Ascending aorta (tissue), 2 donors: Measurements from ENCODE around the gene NOVA1. TPM values are rescaled to one million over a fixed set of nuclear protein-coding genes. Genes with fewer than 3 reads are reported as not detected.

ENCODE experiments used
- DNase-seq, 2 donors: peaks; one replicate each; pipeline ENCODE4 v3.0.0-alpha.2; 2019; ENCODE audit warnings: low spot score in 2 of 2
- H3K27ac ChIP-seq, 2 donors: fragments of 200-600 bp; sonication (generic); one replicate each; pipeline ENCODE4 v1.5.1; 2016 to 2017; ENCODE audit warnings: mild to moderate bottlenecking in 1 of 2
- H3K27me3 ChIP-seq: fragments of 200-600 bp; sonication (generic); one replicate; pipeline ENCODE4 v1.5.1; 2017
- H3K36me3 ChIP-seq, 2 donors: fragments of 200-600 bp; sonication (generic); one replicate each; pipeline ENCODE4 v1.5.1; 2016
- H3K4me1 ChIP-seq, 2 donors: fragments of 200-600 bp; sonication (generic); one replicate each; pipeline ENCODE4 v1.5.1; 2016 to 2017; ENCODE audit warnings: mild to moderate bottlenecking in 1 of 2
- H3K4me3 ChIP-seq, 2 donors: fragments of 200-600 bp; sonication (generic); one replicate each; pipeline ENCODE4 v1.5.1; 2016 to 2017; ENCODE audit warnings: mild to moderate bottlenecking in 1 of 2
- H3K9me3 ChIP-seq, 2 donors: fragments of 200-600 bp; sonication (generic); one replicate each; pipeline ENCODE4 v1.5.1; 2016
- intact Hi-C: fragments of 100-400 bp; cut with DNase I; formaldehyde crosslinking; loops from one replicate; pipeline ENCODE4 v1.15.1; 2023
- total RNA-seq: library from RNA; depleted of rRNA; stranded (reverse); fragments of >200 nt; gene quantifications from one replicate; pipeline ENCODE4 v1.1.0, GENCODE V29; 2016
- TF ChIP-seq, protein P1 (sequence below), 3 experiments: fragments of 200-600 bp in 2 of 3; fragments of 450-650 bp in 1 of 3; sonication (generic) in 2 of 3; IDR thresholded peaks; one replicate each; pipeline ENCODE4 v1.5.1; 2016 to 2019; ENCODE audit warnings: antibody characterized with exemption in 3 of 3, mild to moderate bottlenecking in 1 of 3, moderate library complexity in 1 of 3

Gene NOVA1
- total RNA-seq, 1 donor from 2014 or later = 11.1 TPM

DNA sequence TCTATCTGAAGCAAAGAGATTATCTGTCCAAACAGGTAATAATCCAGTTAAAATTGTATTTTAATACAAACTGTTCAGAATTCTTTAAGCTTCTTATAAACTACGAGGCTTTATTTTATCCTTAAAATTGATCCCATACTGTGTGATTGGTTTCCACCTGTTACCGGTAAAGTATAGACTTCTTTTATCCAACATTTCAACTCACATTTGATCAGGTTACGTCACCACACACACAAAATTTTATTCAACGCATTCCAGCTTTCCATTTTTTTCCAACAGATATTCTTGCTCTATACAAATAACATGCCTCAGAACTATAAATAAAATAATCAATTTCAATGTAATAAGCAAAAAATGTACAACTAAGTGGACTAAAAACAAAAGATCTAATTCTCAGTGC lies 4.5 kb downstream of the NOVA1 start:
- H3K27ac ChIP-seq = no peak overlapping the region
- no peaks in the 10 kb centered on the region for H3K36me3 ChIP-seq
- TF ChIP-seq, protein P1, sequence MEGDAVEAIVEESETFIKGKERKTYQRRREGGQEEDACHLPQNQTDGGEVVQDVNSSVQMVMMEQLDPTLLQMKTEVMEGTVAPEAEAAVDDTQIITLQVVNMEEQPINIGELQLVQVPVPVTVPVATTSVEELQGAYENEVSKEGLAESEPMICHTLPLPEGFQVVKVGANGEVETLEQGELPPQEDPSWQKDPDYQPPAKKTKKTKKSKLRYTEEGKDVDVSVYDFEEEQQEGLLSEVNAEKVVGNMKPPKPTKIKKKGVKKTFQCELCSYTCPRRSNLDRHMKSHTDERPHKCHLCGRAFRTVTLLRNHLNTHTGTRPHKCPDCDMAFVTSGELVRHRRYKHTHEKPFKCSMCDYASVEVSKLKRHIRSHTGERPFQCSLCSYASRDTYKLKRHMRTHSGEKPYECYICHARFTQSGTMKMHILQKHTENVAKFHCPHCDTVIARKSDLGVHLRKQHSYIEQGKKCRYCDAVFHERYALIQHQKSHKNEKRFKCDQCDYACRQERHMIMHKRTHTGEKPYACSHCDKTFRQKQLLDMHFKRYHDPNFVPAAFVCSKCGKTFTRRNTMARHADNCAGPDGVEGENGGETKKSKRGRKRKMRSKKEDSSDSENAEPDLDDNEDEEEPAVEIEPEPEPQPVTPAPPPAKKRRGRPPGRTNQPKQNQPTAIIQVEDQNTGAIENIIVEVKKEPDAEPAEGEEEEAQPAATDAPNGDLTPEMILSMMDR (IDR thresholded peaks at IDR 0.05) = no peak
- no peaks in the 10 kb centered on the region for H3K9me3 ChIP-seq
- H3K27me3 ChIP-seq = no peaks in the 10 kb centered on the region
- H3K4me1 ChIP-seq = no peaks in the 10 kb centered on the region
- intact Hi-C loops = no loop called here
- DNase-seq = no peak
- no peak overlapping the region for H3K4me3 ChIP-seq

DNA sequence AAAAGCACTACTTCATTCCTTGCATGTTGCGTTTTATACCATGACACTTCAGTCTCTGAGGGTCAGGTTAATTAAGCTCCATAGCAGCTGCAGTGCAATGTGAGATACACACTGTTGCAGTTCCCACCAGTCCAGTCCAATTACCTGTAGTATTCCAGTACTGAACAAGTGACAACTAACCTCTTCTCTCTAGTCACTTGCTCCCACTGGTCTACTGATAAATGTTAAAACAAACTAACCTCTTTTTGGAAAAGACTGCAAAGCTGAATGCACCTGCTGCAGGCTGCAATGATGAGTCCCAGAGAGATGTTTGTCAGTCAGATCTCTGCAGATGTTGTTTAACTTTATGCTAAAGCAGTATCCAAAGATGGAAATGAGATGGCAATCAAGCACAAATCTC lies 7.9 kb downstream of the NOVA1 start:
- Histone ChIP-seq H3K4me1 (no peaks in the 10 kb centered on the region), H3K9me3 (no peaks in the 10 kb centered on the region), H3K4me3 (no peak overlapping the region), H3K27ac (no peak overlapping the region), H3K36me3 (no peaks in the 10 kb centered on the region), H3K27me3 (no peaks in the 10 kb centered on the region)
- no peak for DNase-seq
- intact Hi-C loops = no loop called here
- TF ChIP-seq, protein P1 (IDR thresholded peaks at IDR 0.05) = no peak

DNA sequence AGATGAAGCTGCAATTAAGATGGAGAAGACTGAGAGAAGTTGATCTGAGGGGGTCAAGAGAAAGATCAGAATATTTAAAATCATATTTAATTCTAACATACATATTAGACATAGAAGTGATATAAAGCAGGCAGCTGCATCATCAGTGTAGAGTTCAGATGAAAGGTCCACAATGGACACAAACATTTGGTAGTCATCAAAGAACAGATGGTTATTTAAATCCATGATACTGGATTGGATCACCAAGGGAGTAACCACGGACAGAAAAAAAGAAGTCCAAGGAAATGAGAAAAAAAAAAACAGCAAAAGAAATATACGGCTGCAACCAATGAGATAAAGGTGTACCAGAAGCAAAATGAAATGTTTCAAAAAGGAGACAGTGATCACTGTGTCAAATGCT lies 20.1 kb downstream of the NOVA1 start:
- Histone ChIP-seq H3K27me3 (no peaks in the 10 kb centered on the region), H3K4me1 (no peaks in the 10 kb centered on the region), H3K27ac (no peak overlapping the region), H3K4me3 (no peak overlapping the region), H3K36me3 (no peaks in the 10 kb centered on the region), H3K9me3 (no peaks in the 10 kb centered on the region)
- DNase-seq = no peak
- TF ChIP-seq, protein P1 (IDR thresholded peaks at IDR 0.05) = no peak
- intact Hi-C loops = no loop called here

DNA sequence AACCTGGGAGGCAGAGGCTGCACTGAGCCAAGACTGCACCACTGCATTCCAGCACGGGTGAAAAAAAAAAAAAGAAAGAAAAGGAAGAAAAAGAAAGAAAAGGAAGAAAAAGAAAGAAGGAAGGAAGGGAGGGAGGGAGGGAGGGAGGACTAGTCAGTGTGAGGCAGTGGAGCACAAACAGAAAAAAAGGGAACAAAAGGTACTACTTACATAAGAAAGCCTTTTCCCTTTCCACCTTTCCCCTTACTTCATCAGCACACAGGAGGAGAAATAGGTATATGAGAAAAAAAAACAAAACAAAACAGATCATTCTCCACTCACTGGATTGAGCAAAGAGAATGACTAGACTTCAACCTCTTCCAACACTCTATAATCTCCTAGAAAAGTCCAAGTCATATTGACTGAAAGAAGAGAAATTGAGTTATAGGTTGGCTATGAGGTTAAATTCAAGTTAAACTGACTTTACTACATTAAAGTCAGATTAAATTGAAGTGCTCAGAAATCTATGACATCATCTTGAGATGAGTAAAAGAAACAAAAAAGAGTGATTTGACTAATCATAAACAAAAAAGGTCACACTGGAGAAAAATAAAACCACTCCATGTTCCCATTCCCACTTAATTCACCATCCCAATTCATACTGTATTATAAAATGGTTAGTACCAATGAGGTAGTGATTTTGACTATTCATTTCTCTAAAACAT lies 43.6 kb downstream of the NOVA1 start:
- Histone ChIP-seq H3K27ac (no peak overlapping the region), H3K9me3 (no peaks in the 10 kb centered on the region), H3K27me3 (no peaks in the 10 kb centered on the region), H3K4me1 (no peaks in the 10 kb centered on the region), H3K4me3 (no peak overlapping the region), H3K36me3 (no peaks in the 10 kb centered on the region)
- TF ChIP-seq, protein P1 (IDR thresholded peaks at IDR 0.05) = no peak
- intact Hi-C loops = loop anchor here (2.0 kb wide), 1 partner anchor 53 kb away; no protein-coding TSS in a partner anchor
- no peak for DNase-seq

DNA sequence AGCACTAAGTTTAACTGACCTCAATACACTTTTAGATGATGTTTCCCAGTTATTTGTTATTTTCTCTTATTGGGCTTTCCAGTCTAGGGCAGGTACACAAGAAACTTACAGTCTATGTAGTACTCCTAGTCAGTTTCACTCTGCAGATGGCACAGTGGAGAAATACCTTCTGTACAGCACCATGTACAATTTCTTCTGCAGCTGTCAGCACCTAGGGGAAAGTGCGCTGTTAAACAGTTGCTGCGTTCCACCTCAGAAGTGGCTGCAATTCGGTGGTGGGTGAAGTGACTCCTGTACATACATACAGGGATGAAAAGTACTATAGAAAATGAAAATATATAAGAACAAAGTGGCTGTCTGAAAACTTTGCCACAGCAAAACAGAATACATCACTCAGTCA lies 48.3 kb downstream of the NOVA1 start:
- no peaks in the 10 kb centered on the region for H3K27me3 ChIP-seq
- no peak overlapping the region for H3K27ac ChIP-seq
- intact Hi-C loops = no loop called here
- no peaks in the 10 kb centered on the region for H3K36me3 ChIP-seq
- no peaks in the 10 kb centered on the region for H3K9me3 ChIP-seq
- no peaks in the 10 kb centered on the region for H3K4me1 ChIP-seq
- TF ChIP-seq, protein P1 (IDR thresholded peaks at IDR 0.05) = no peak
- DNase-seq = no peak
- H3K4me3 ChIP-seq = no peak overlapping the region

DNA sequence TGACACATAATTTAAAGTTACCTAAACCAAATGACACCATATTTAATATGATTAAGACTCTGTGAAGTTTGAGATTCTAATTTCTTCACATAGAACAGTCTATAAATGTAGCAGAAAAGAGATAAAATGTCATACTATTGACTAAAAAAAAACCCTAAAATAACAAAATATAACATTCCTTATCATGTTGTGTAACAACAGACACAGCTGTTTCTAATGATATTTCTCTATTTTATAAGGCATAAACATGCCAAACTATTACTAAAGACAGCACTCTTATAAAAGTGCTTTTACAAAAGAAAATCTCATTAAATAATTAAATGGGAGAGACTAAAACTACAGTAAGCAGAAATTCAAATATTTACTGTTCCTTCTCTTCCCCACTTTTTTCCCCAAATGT lies 49.4 kb downstream of the NOVA1 start:
- H3K4me3 ChIP-seq = no peak overlapping the region
- TF ChIP-seq, protein P1 (IDR thresholded peaks at IDR 0.05) = no peak
- DNase-seq = no peak
- no peaks in the 10 kb centered on the region for H3K36me3 ChIP-seq
- no peaks in the 10 kb centered on the region for H3K9me3 ChIP-seq
- intact Hi-C loops = no loop called here
- H3K4me1 ChIP-seq = no peaks in the 10 kb centered on the region
- H3K27me3 ChIP-seq = no peaks in the 10 kb centered on the region
- H3K27ac ChIP-seq = no peak overlapping the region
